HEK293T (cell line): ENCODE measurements around the gene TSPAN9.

Source experiments
- BHLHE40 ChIP-seq: fragments of 450-650 bp; IDR thresholded peaks from 2 replicates; pipeline ENCODE4 v1.6.1; 2016; ENCODE audit warnings: mild to moderate bottlenecking, moderate library complexity, borderline replicate concordance
- ELF4 ChIP-seq: fragments of 450-650 bp; IDR thresholded peaks from 2 replicates; pipeline ENCODE4 v1.6.1; 2017; ENCODE audit warnings: antibody characterized with exemption
- FOXA1 ChIP-seq: fragments of 450-650 bp; IDR thresholded peaks from 2 replicates; pipeline ENCODE4 v1.6.1; 2016; ENCODE audit warnings: mild to moderate bottlenecking
- FOXK2 ChIP-seq: fragments of 450-650 bp; IDR thresholded peaks from 2 replicates; pipeline ENCODE4 v1.6.1; 2016; ENCODE audit warnings: mild to moderate bottlenecking
- LEF1 ChIP-seq: fragments of 450-650 bp; IDR thresholded peaks from 2 replicates; pipeline ENCODE4 v1.6.1; 2017; ENCODE audit warnings: mild to moderate bottlenecking, borderline replicate concordance
- SP1 ChIP-seq: fragments of 450-650 bp; IDR thresholded peaks from 2 replicates; pipeline ENCODE4 v1.6.1; 2017
- TARDBP ChIP-seq: fragments of 450-650 bp; IDR thresholded peaks from 2 replicates; pipeline ENCODE4 v1.6.1; 2016

GRCh38 chr12:3207858-3208257, 130.7 kb downstream of the TSPAN9 start:
- TF ChIP-seq FOXA1, result no peak
- TF ChIP-seq SP1, result no peak
- TF ChIP-seq BHLHE40, result no peak
- no peak for TF ChIP-seq TARDBP
- no peak for TF ChIP-seq FOXK2
- TF ChIP-seq LEF1, result no peak
- TF ChIP-seq ELF4, result no peak
